T-cell (primary cell): Measurements from ENCODE around the gene ANGEL2. TPM values are rescaled to one million over a fixed set of nuclear protein-coding genes. Genes with fewer than 3 reads are reported as not detected.
A peak's percentile ranks its signal among the peaks of the same experiment; 100 is the strongest.
"Not testable (repeated sequence)": the region's sequence is repeated elsewhere in the genome, so short reads cannot be mapped to it uniquely, and the experiment has no call there.

Source experiments
- ATAC-seq, 4 experiments: fragments of 200-7000 bp in 3 of 4; fragments of 150-1000 bp in 1 of 4; cut with Tn5 transposase; replicated peaks in 1 of 4; 1 replicate in 3 of 4; 2 replicates in 1 of 4; pipeline ENCODE4 v1.10.0; 2021; ENCODE audit warnings: moderate library complexity in 3 of 4, mild to moderate bottlenecking in 2 of 4, moderate number of reproducible peaks in 1 of 4
- CTCF ChIA-PET, 2 donors: fragments of 300-600 bp; sonication (Branson Sonifier 250); formaldehyde crosslinking; loops; one replicate each; lab custom pipeline; 2022; ENCODE audit warnings: antibody characterized with exemption in 2 of 2; lab: Charles Lee
- POLR2A ChIA-PET, 2 donors: fragments of 300-600 bp; sonication (Branson Sonifier 250); formaldehyde crosslinking; loops; one replicate each; lab custom pipeline; 2022; ENCODE audit warnings: antibody characterized with exemption in 2 of 2; lab: Charles Lee
- DNase-seq, 35 experiments: peaks; one replicate each; pipeline versions ENCODE4 v3.0.0 to v3.0.0-alpha.2; 2013 to 2023
- H3K27ac ChIP-seq: one replicate; pipeline ENCODE4 v1.5.1; 2013; ENCODE audit warnings: low read length
- H3K27me3 ChIP-seq, 2 experiments: replicated peaks in 1 of 2; 1 replicate in 1 of 2; 2 replicates in 1 of 2; pipeline versions ENCODE4 v1.6.1 to v1.7.0; 2013; ENCODE audit warnings: low read length in 1 of 2, mixed read lengths in 1 of 2; ENCODE audit not compliant: control insufficient read depth in 2 of 2, insufficient read depth in 2 of 2; ENCODE audit errors: extremely low read depth in 1 of 2
- H3K36me3 ChIP-seq, 2 donors: 1 replicate in 1 of 2; 2 replicates in 1 of 2; pipeline versions ENCODE4 v1.6.1 to v1.7.0; 2013; ENCODE audit warnings: low read length in 1 of 2; ENCODE audit not compliant: control insufficient read depth in 2 of 2, insufficient read depth in 1 of 2; ENCODE audit errors: extremely low read depth in 1 of 2
- H3K4me1 ChIP-seq, 2 experiments: 1 replicate in 1 of 2; 2 replicates in 1 of 2; pipeline versions ENCODE4 v1.6.1 to v1.7.0; 2013; ENCODE audit warnings: low read length in 2 of 2, mixed read lengths in 1 of 2; ENCODE audit not compliant: insufficient read depth in 2 of 2, control insufficient read depth in 1 of 2; ENCODE audit errors: extremely low read depth in 1 of 2
- H3K4me3 ChIP-seq, 2 donors: 1 replicate in 1 of 2; 2 replicates in 1 of 2; pipeline versions ENCODE4 v1.5.1 to v1.7.0; 2013; ENCODE audit warnings: mild to moderate bottlenecking in 2 of 2, low read length in 1 of 2, moderate library complexity in 1 of 2; ENCODE audit not compliant: control insufficient read depth in 1 of 2; ENCODE audit errors: extremely low read depth in 1 of 2
- H3K9me3 ChIP-seq: 2 replicates; pipeline ENCODE4 v1.7.0; 2013
- H3K27ac Mint-ChIP-seq, 2 donors: one replicate each; pipeline ENCODE4 v1.8.0; 2020 to 2021; ENCODE audit warnings: mild to moderate bottlenecking in 2 of 2, mixed read lengths in 2 of 2
- H3K27me3 Mint-ChIP-seq, 2 donors: one replicate each; pipeline ENCODE4 v1.8.0; 2021 to 2022; ENCODE audit warnings: mixed read lengths in 2 of 2
- H3K36me3 Mint-ChIP-seq: one replicate; pipeline ENCODE4 v1.8.0; 2021; ENCODE audit warnings: mixed read lengths
- H3K4me1 Mint-ChIP-seq, 3 donors: one replicate each; pipeline ENCODE4 v1.8.0; 2020 to 2022; ENCODE audit warnings: mixed read lengths in 3 of 3, mild to moderate bottlenecking in 1 of 3
- H3K4me3 Mint-ChIP-seq, 3 donors: one replicate each; pipeline ENCODE4 v1.8.0; 2020 to 2022; ENCODE audit warnings: mild to moderate bottlenecking in 3 of 3, mixed read lengths in 3 of 3, moderate library complexity in 3 of 3
- H3K9me3 Mint-ChIP-seq, 3 donors: one replicate each; pipeline ENCODE4 v1.8.0; 2020 to 2022; ENCODE audit warnings: mixed read lengths in 3 of 3
- WGBS: methylation state at CpG from one replicate; pipeline ENCODE4 v1.1.5; 2013; ENCODE audit warnings: missing lambda C conversion rate; ENCODE audit not compliant: insufficient coverage; 5-methylcytosine and 5-hydroxymethylcytosine counted together
- total RNA-seq, 35 experiments: library from RNA in 6 of 35; stranded (reverse) in 6 of 35; fragments of 120-200 nt in 1 of 35; gene quantifications; one replicate each; pipeline versions ENCODE4 v1.2.1 to v1.2.4 and lab custom pipeline; 2013 to 2026

ANGEL2 gene
- total RNA-seq, 5 donors from 2014 or later (not counting 1 experiment from before 2014, with no cell fraction given) = 58.2 to 73.8 (median 67.1) TPM

GRCh38 chr1:213027024-213027423 lies 11.4 kb upstream of the ANGEL2 start:
- ATAC-seq, H3K4me3 ChIP-seq, H3K27ac ChIP-seq, H3K4me1 ChIP-seq, H3K4me1 Mint-ChIP-seq, H3K9me3 Mint-ChIP-seq, POLR2A ChIA-PET, H3K9me3 ChIP-seq, H3K36me3 ChIP-seq, H3K27ac Mint-ChIP-seq, CTCF ChIA-PET, H3K4me3 Mint-ChIP-seq, DNase-seq, H3K36me3 Mint-ChIP-seq: not testable (repeated sequence)
- H3K27me3 Mint-ChIP-seq = peaks cover 52 to 53% of the 10 kb centered on the region in 2 donors
- H3K27me3 ChIP-seq = peaks cover 0 to 14% of the 10 kb centered on the region in 2 experiments
- WGBS = 83% methylated on average over 1 of the region's 3 CpGs

- H3K4me3 ChIP-seq = no peak overlapping the region
- 100% methylated on average over 1 of the region's 3 CpGs for WGBS
- H3K4me3 Mint-ChIP-seq = no peak overlapping the region
- POLR2A ChIA-PET = interaction anchor here in 1 of 2 donors (0.6 kb wide), 1 partner anchor 160 kb away, joined by 3 read pairs; no protein-coding TSS in a partner anchor
- CTCF ChIA-PET = interaction anchor here in 1 of 2 donors (0.6 to 1.2 kb wide), 2 partner anchors 10 to 13 kb away, joined by 3 to 4 read pairs; no protein-coding TSS in a partner anchor
- H3K4me1 ChIP-seq = peaks cover 2 to 9% of the 10 kb centered on the region in 2 experiments
- H3K27me3 Mint-ChIP-seq = peaks cover 9 to 12% of the 10 kb centered on the region in 2 donors
- no peak overlapping the region for H3K27ac ChIP-seq
- H3K9me3 Mint-ChIP-seq = peaks cover 0 to 2% (median 0%) of the 10 kb centered on the region in 3 donors
- H3K27me3 ChIP-seq = peaks cover 0 to 4% of the 10 kb centered on the region in 2 experiments
- ATAC-seq (no peak), DNase-seq (no peak)
- H3K36me3 ChIP-seq = no peaks in the 10 kb centered on the region
- no peaks in the 10 kb centered on the region for H3K9me3 ChIP-seq
- H3K36me3 Mint-ChIP-seq = no peaks in the 10 kb centered on the region
- H3K27ac Mint-ChIP-seq = no peak overlapping the region
- peaks cover 5 to 7% (median 5%) of the 10 kb centered on the region in 3 donors for H3K4me1 Mint-ChIP-seq
These were observed 4.3 kb upstream of the ANGEL2 start for GRCh38 chr1:213020016-213020415.

- Mint-ChIP-seq H3K4me1 (peaks cover 7 to 11% (median 10%) of the 10 kb centered on the region in 3 donors), H3K27ac (no peak overlapping the region), H3K9me3 (no peaks in the 10 kb centered on the region), H3K4me3 (no peak overlapping the region), H3K36me3 (no peaks in the 10 kb centered on the region), H3K27me3 (peaks cover 9% of the 10 kb centered on the region in 2 donors)
- peaks cover 0 to 4% of the 10 kb centered on the region in 2 experiments for H3K27me3 ChIP-seq
- ChIA-PET CTCF (interaction anchor here in 1 of 2 donors (1.2 kb wide), 1 partner anchor 11 kb away, joined by 3 read pairs; no protein-coding TSS in a partner anchor), POLR2A (no interaction called here)
- ATAC-seq = no peak
- DNase-seq = no peak
- peaks cover 5 to 15% of the 10 kb centered on the region in 2 experiments for H3K4me1 ChIP-seq
- H3K27ac ChIP-seq = no peak overlapping the region
- no peak overlapping the region for H3K4me3 ChIP-seq
- H3K9me3 ChIP-seq = no peaks in the 10 kb centered on the region
- WGBS = no CpG with 5 or more reads among the region's 4 CpGs
- no peaks in the 10 kb centered on the region for H3K36me3 ChIP-seq
These were observed 3.8 kb upstream of the ANGEL2 start for GRCh38 chr1:213019450-213019849.

- DNase-seq = no peak
- no peak overlapping the region for H3K4me3 ChIP-seq
- Mint-ChIP-seq H3K4me3 (no peak overlapping the region), H3K4me1 (peaks cover 22 to 27% (median 27%) of the 10 kb centered on the region in 3 donors), H3K36me3 (no peaks in the 10 kb centered on the region), H3K27me3 (no peaks in the 10 kb centered on the region), H3K9me3 (no peaks in the 10 kb centered on the region), H3K27ac (no peak overlapping the region)
- H3K4me1 ChIP-seq = peaks cover 11 to 16% of the 10 kb centered on the region in 2 experiments
- POLR2A ChIA-PET = no interaction called here
- no peaks in the 10 kb centered on the region for H3K36me3 ChIP-seq
- no peaks in the 10 kb centered on the region for H3K27me3 ChIP-seq
- 100% methylated on average over 5 of the region's 9 CpGs for WGBS
- CTCF ChIA-PET = no interaction called here
- no peak overlapping the region for H3K27ac ChIP-seq
- no peak for ATAC-seq
- no peaks in the 10 kb centered on the region for H3K9me3 ChIP-seq
These were observed 2.0 kb upstream of the ANGEL2 start for GRCh38 chr1:213017447-213018273.

GRCh38 chr1:213014642-213015041 lies 1.0 kb downstream of the ANGEL2 start:
- H3K4me1 Mint-ChIP-seq = peaks cover 41 to 45% (median 42%) of the 10 kb centered on the region in 3 donors
- no peaks in the 10 kb centered on the region for H3K9me3 ChIP-seq
- H3K27ac ChIP-seq = peak overlapping the region; percentile 87
- H3K36me3 Mint-ChIP-seq = peaks cover 6% of the 10 kb centered on the region
- ATAC-seq (no peak), DNase-seq (peak in 1 of 35 experiments; percentile 19)
- no peaks in the 10 kb centered on the region for H3K27me3 Mint-ChIP-seq
- H3K4me3 ChIP-seq = peak overlapping the region; percentile 82 to 92
- WGBS = 60% methylated on average over 1 of the region's 7 CpGs
- peaks cover 11 to 16% of the 10 kb centered on the region in 2 experiments for H3K4me1 ChIP-seq
- ChIA-PET POLR2A (interaction anchor here in 1 of 2 donors (0.6 kb wide), 2 partner anchors 36 to 1347 kb away, joined by 3 to 4 read pairs; partner anchors contain the start of gene RPS6KC1), CTCF (interaction anchor here (0.6 to 1.9 kb wide), 4 partner anchors 18 to 1691 kb away, joined by 3 to 7 read pairs (median 4); no protein-coding TSS in a partner anchor)
- peaks cover 0 to 7% of the 10 kb centered on the region in 2 donors for H3K36me3 ChIP-seq
- peak overlapping the region; percentile 97 to 100 (median 98) for H3K4me3 Mint-ChIP-seq
- no peaks in the 10 kb centered on the region for H3K27me3 ChIP-seq
- H3K9me3 Mint-ChIP-seq = no peaks in the 10 kb centered on the region
- peak overlapping the region; percentile 99 for H3K27ac Mint-ChIP-seq

GRCh38 chr1:213008564-213008963 lies 7.1 kb downstream of the ANGEL2 start:
- no peaks in the 10 kb centered on the region for H3K4me1 ChIP-seq
- H3K4me1 Mint-ChIP-seq = peaks cover 36 to 40% (median 37%) of the 10 kb centered on the region in 3 donors
- H3K36me3 Mint-ChIP-seq = peaks cover 25% of the 10 kb centered on the region
- no peaks in the 10 kb centered on the region for H3K9me3 Mint-ChIP-seq
- H3K27me3 ChIP-seq = no peaks in the 10 kb centered on the region
- H3K27me3 Mint-ChIP-seq = no peaks in the 10 kb centered on the region
- CTCF ChIA-PET = no interaction called here
- ATAC-seq (peak in 2 of 4 experiments; percentile 50 to 55), DNase-seq (peak in 1 of 35 experiments; percentile 19)
- no peak overlapping the region for H3K4me3 Mint-ChIP-seq
- no peak overlapping the region for H3K27ac ChIP-seq
- no CpG with 5 or more reads among the region's 2 CpGs for WGBS
- peaks cover 0 to 31% of the 10 kb centered on the region in 2 donors for H3K36me3 ChIP-seq
- no peaks in the 10 kb centered on the region for H3K9me3 ChIP-seq
- POLR2A ChIA-PET = no interaction called here
- H3K27ac Mint-ChIP-seq = no peak overlapping the region
- H3K4me3 ChIP-seq = no peak overlapping the region
